GM23338 (cell line): ENCODE measurements around the gene ADAM15. TPM values are rescaled to one million over a fixed set of nuclear protein-coding genes. Genes with fewer than 3 reads are reported as not detected.
A peak's percentile ranks its signal among the peaks of the same experiment; 100 is the strongest.

ENCODE experiments used
- ATAC-seq: fragments of 200-7000 bp; cut with Tn5 transposase; 3 replicates; pipeline ENCODE4 v1.9.1; 2020
- DNase-seq: peaks from one replicate; pipeline ENCODE4 v3.0.0-alpha.2; 2015; ENCODE audit warnings: low spot score
- H2AFZ ChIP-seq: fragments of 200-600 bp; sonication (generic); 2 replicates; pipeline ENCODE4 v1.8.0; 2016; ENCODE audit warnings: antibody characterized with exemption, mild to moderate bottlenecking, moderate library complexity
- H3F3A ChIP-seq: fragments of 200-600 bp; sonication (generic); replicated peaks from 2 replicates; pipeline ENCODE4 v1.8.0; 2017; ENCODE audit warnings: antibody characterized with exemption, mixed run types, low read depth
- H3K27ac ChIP-seq: fragments of 200-600 bp; sonication (generic); 2 replicates; pipeline ENCODE4 v1.6.1; 2016; ENCODE audit warnings: low read depth
- H3K27me3 ChIP-seq: fragments of 200-600 bp; sonication (generic); 2 replicates; pipeline ENCODE4 v1.8.0; 2016; ENCODE audit warnings: mild to moderate bottlenecking, mixed run types, moderate library complexity; ENCODE audit not compliant: insufficient read depth
- H3K36me3 ChIP-seq: fragments of 200-600 bp; sonication (generic); 2 replicates; pipeline ENCODE4 v1.8.0; 2016; ENCODE audit warnings: mild to moderate bottlenecking; ENCODE audit not compliant: insufficient read depth
- H3K4me1 ChIP-seq: fragments of 200-600 bp; sonication (generic); 2 replicates; pipeline ENCODE4 v1.8.0; 2016; ENCODE audit warnings: mild to moderate bottlenecking, moderate library complexity; ENCODE audit not compliant: insufficient read depth
- H3K4me2 ChIP-seq: fragments of 200-600 bp; sonication (generic); 2 replicates; pipeline ENCODE4 v1.7.1; 2017; ENCODE audit warnings: mixed run types
- H3K4me3 ChIP-seq: fragments of 200-600 bp; sonication (generic); 2 replicates; pipeline ENCODE4 v1.6.1; 2016; ENCODE audit warnings: mixed run types
- H3K79me2 ChIP-seq: fragments of 200-600 bp; sonication (generic); replicated peaks from 2 replicates; pipeline ENCODE4 v1.8.0; 2017; ENCODE audit warnings: mild to moderate bottlenecking; ENCODE audit not compliant: insufficient read depth
- H3K9me2 ChIP-seq: fragments of 200-600 bp; sonication (generic); 2 replicates; pipeline ENCODE4 v1.8.0; 2017; ENCODE audit not compliant: insufficient read depth
- H4K20me1 ChIP-seq: fragments of 200-600 bp; sonication (generic); replicated peaks from 2 replicates; pipeline ENCODE4 v1.8.0; 2017; ENCODE audit warnings: mild to moderate bottlenecking; ENCODE audit not compliant: insufficient read depth
- H3K27ac Mint-ChIP-seq: 2 replicates; pipeline ENCODE4 v1.8.0; 2020; ENCODE audit warnings: inconsistent platforms, mild to moderate bottlenecking, moderate library complexity, mixed read lengths
- H3K27me3 Mint-ChIP-seq: 3 replicates; pipeline ENCODE4 v1.8.0; 2022; ENCODE audit warnings: low read depth, mild to moderate bottlenecking, moderate library complexity, mixed read lengths, inconsistent platforms; ENCODE audit not compliant: insufficient read depth, poor library complexity
- H3K36me3 Mint-ChIP-seq: 3 replicates; pipeline ENCODE4 v1.8.0; 2021; ENCODE audit warnings: low read depth, mild to moderate bottlenecking, inconsistent platforms, moderate library complexity, mixed read lengths
- H3K4me1 Mint-ChIP-seq: 3 replicates; pipeline ENCODE4 v1.8.0; 2020; ENCODE audit warnings: mild to moderate bottlenecking, inconsistent platforms, mixed read lengths
- H3K4me3 Mint-ChIP-seq: 3 replicates; pipeline ENCODE4 v1.8.0; 2021; ENCODE audit warnings: moderate library complexity, mild to moderate bottlenecking, inconsistent platforms, mixed read lengths
- H3K9me3 Mint-ChIP-seq: 3 replicates; pipeline ENCODE4 v1.8.0; 2020; ENCODE audit warnings: moderate library complexity, mild to moderate bottlenecking, inconsistent platforms, mixed read lengths
- EZH2 ChIP-seq: fragments of 200-600 bp; sonication (generic); IDR thresholded peaks from one replicate; pipeline ENCODE4 v1.8.0; 2017; ENCODE audit warnings: antibody characterized with exemption, mild to moderate bottlenecking, low read depth; ENCODE audit not compliant: unreplicated experiment
- EZH2phosphoT487 ChIP-seq: fragments of 200-600 bp; sonication (generic); IDR thresholded peaks from one replicate; pipeline ENCODE4 v1.8.1; 2018; ENCODE audit warnings: antibody characterized with exemption; ENCODE audit not compliant: unreplicated experiment
- POLR2AphosphoS5 ChIP-seq: IDR thresholded peaks from 2 replicates; pipeline ENCODE4 v1.6.1; 2016; ENCODE audit warnings: antibody characterized with exemption, low read depth
- polyA plus RNA-seq: library from polyadenylated mRNA; unstranded; fragments of >200 nt; fragmentation: Nextera tagmentation; extraction: Ambion mirVana; gene quantifications from 2 replicates; pipeline ENCODE4 v1.2.1, GENCODE V29; 2016
- total RNA-seq: library from RNA; depleted of rRNA; stranded (reverse); fragments of >200 nt; shearing (Covaris generic); gene quantifications from 2 replicates; pipeline ENCODE4 v1.2.3, GENCODE V29; 2014
- TF ChIP-seq, protein P1 (sequence below): fragments of 250-450 bp; sonication (Bioruptor Pico); IDR thresholded peaks from 2 replicates; pipeline ENCODE4 v1.5.0; 2020; ENCODE audit warnings: mild to moderate bottlenecking, moderate library complexity

Gene ADAM15
- total and polyA plus RNA-seq, 2 experiments from 2014 or later: 24.2 to 31.1 TPM

DNA sequence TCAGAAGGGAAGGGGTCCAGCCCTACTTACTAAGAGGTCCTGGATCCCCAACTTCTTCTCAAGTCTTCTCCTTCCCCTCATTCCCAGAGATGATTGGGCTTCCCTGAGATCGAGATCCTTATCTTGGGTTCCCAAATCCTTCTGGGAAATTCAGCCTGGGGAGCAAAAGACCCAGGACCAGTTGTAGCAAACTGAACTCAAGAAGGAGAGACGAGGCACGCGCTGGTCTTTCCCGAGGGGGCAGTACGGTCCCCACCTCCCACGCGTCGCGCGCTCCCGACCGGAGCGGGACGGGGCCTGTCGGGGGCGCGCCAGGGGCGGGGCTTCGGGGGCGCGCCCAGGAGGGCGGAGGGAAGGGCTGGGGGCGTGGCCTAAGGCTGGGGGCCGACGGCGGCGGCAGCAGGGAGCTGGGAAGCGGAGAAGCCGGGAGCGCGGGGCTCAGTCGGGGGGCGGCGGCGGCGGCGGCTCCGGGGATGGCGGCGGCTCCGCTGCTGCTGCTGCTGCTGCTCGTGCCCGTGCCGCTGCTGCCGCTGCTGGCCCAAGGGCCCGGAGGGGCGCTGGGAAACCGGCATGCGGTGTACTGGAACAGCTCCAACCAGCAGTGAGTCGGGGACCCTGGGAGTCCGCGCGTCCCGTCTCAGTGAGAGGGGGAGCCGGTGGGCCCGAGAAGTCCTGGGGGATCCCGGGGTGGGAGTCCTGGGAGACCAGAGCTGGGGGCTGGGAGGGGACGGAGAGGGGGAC, 27.5 kb downstream of the ADAM15 start, which contains the start of gene EFNA3:
TSS of gene EFNA3 (plus strand) at position 369 of the 741 bp plus-strand sequence. CDS start at position 474, 105 bp downstream.
- H3K36me3 Mint-ChIP-seq: no peaks in the 10 kb centered on the region; the same call in 2 of the 3 replicates
- H3K4me3 ChIP-seq: peak within 1 kb of the TSS; percentile 83
- H3K4me1 Mint-ChIP-seq: peaks cover 25% of the 10 kb centered on the region
- H3K9me3 Mint-ChIP-seq: no peaks in the 10 kb centered on the region
- H2AFZ ChIP-seq: peak within 1 kb of the TSS; percentile 92
- H3K36me3 ChIP-seq: no peaks in the 10 kb centered on the region
- 0 out of 2 replicates have a peak, but pooled peaks cover 6% of the 10 kb centered on the region for H4K20me1 ChIP-seq
- no peaks in the 10 kb centered on the region for H3K79me2 ChIP-seq
- H3K4me3 Mint-ChIP-seq: peak within 1 kb of the TSS; percentile 80
- no peak within 1 kb of the TSS for H3K27ac ChIP-seq
- TF ChIP-seq, protein P1, sequence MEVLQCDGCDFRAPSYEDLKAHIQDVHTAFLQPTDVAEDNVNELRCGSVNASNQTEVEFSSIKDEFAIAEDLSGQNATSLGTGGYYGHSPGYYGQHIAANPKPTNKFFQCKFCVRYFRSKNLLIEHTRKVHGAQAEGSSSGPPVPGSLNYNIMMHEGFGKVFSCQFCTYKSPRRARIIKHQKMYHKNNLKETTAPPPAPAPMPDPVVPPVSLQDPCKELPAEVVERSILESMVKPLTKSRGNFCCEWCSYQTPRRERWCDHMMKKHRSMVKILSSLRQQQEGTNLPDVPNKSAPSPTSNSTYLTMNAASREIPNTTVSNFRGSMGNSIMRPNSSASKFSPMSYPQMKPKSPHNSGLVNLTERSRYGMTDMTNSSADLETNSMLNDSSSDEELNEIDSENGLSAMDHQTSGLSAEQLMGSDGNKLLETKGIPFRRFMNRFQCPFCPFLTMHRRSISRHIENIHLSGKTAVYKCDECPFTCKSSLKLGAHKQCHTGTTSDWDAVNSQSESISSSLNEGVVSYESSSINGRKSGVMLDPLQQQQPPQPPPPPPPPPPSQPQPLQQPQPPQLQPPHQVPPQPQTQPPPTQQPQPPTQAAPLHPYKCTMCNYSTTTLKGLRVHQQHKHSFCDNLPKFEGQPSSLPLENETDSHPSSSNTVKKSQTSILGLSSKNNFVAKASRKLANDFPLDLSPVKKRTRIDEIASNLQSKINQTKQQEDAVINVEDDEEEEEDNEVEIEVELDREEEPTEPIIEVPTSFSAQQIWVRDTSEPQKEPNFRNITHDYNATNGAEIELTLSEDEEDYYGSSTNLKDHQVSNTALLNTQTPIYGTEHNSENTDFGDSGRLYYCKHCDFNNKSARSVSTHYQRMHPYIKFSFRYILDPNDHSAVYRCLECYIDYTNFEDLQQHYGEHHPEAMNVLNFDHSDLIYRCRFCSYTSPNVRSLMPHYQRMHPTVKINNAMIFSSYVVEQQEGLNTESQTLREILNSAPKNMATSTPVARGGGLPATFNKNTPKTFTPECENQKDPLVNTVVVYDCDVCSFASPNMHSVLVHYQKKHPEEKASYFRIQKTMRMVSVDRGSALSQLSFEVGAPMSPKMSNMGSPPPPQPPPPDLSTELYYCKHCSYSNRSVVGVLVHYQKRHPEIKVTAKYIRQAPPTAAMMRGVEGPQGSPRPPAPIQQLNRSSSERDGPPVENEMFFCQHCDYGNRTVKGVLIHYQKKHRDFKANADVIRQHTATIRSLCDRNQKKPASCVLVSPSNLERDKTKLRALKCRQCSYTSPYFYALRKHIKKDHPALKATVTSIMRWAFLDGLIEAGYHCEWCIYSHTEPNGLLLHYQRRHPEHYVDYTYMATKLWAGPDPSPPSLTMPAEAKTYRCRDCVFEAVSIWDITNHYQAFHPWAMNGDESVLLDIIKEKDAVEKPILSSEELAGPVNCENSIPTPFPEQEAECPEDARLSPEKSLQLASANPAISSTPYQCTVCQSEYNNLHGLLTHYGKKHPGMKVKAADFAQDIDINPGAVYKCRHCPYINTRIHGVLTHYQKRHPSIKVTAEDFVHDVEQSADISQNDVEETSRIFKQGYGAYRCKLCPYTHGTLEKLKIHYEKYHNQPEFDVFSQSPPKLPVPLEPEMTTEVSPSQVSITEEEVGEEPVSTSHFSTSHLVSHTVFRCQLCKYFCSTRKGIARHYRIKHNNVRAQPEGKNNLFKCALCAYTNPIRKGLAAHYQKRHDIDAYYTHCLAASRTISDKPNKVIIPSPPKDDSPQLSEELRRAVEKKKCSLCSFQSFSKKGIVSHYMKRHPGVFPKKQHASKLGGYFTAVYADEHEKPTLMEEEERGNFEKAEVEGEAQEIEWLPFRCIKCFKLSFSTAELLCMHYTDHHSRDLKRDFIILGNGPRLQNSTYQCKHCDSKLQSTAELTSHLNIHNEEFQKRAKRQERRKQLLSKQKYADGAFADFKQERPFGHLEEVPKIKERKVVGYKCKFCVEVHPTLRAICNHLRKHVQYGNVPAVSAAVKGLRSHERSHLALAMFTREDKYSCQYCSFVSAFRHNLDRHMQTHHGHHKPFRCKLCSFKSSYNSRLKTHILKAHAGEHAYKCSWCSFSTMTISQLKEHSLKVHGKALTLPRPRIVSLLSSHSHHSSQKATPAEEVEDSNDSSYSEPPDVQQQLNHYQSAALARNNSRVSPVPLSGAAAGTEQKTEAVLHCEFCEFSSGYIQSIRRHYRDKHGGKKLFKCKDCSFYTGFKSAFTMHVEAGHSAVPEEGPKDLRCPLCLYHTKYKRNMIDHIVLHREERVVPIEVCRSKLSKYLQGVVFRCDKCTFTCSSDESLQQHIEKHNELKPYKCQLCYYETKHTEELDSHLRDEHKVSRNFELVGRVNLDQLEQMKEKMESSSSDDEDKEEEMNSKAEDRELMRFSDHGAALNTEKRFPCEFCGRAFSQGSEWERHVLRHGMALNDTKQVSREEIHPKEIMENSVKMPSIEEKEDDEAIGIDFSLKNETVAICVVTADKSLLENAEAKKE (CRISPR knock-in tag): no peak
- TF ChIP-seq POLR2AphosphoS5: no peak
- H3F3A ChIP-seq: peaks cover 14% of the 10 kb centered on the region; the same call in 1 of the 2 replicates
- peaks cover 67% of the 10 kb centered on the region for H3K27me3 Mint-ChIP-seq
- no peaks in the 10 kb centered on the region for H3K9me2 ChIP-seq
- H3K4me2 ChIP-seq: peak within 1 kb of the TSS; percentile 92
- peaks cover 20% of the 10 kb centered on the region for H3K4me1 ChIP-seq
- peak; percentile 15 for ATAC-seq
- H3K27me3 ChIP-seq: peaks cover 85% of the 10 kb centered on the region
- peak; percentile 78 for DNase-seq
- no peak within 1 kb of the TSS for H3K27ac Mint-ChIP-seq

DNA sequence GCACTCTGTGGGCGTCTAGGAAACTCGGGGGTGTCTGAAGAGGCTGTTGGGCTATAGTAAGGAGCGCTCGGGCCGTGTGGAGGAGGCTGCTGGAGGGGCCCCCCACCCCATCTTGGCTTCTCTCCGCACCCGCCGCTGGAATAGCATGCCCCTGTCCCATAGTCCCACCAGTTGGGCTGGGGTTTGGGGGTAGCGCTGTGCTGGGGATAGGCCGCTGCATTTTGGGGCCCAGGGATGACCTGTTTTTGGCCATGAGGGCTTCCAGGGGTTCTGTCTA, 28.0 kb downstream of the ADAM15 start:
- H3K4me1 ChIP-seq: peaks cover 22% of the 10 kb centered on the region
- H3K4me1 Mint-ChIP-seq: peaks cover 30% of the 10 kb centered on the region
- H3K4me2 ChIP-seq: peak overlapping the region; percentile 92
- peaks cover 18% of the 10 kb centered on the region; the same call in 1 of the 2 replicates for H3F3A ChIP-seq
- H3K27ac Mint-ChIP-seq: no peak overlapping the region
- no peaks in the 10 kb centered on the region for H3K79me2 ChIP-seq
- H3K4me3 ChIP-seq: peak overlapping the region; percentile 83
- peaks cover 6% of the 10 kb centered on the region; the same call in 1 of the 2 replicates for H4K20me1 ChIP-seq
- H3K4me3 Mint-ChIP-seq: peak overlapping the region; percentile 80
- no peaks in the 10 kb centered on the region for H3K9me2 ChIP-seq
- H2AFZ ChIP-seq: peak overlapping the region; percentile 59; the same call in 1 of the 2 replicates
- no peaks in the 10 kb centered on the region for H3K9me3 Mint-ChIP-seq
- H3K36me3 Mint-ChIP-seq: no peaks in the 10 kb centered on the region; the same call in 2 of the 3 replicates
- ATAC-seq (peak; percentile 1), DNase-seq (no peak)
- no peak overlapping the region for H3K27ac ChIP-seq
- peaks cover 68% of the 10 kb centered on the region for H3K27me3 Mint-ChIP-seq
- peak; percentile 84 for TF ChIP-seq EZH2
- no peak for TF ChIP-seq EZH2phosphoT487
- no peaks in the 10 kb centered on the region for H3K36me3 ChIP-seq
- peaks cover 91% of the 10 kb centered on the region for H3K27me3 ChIP-seq
